DMS53 treated with DMSO at 0.1 percent for 48 hours (cell line): ENCODE measurements around the gene GMEB1.
"Not testable (repeated sequence)": the region's sequence is repeated elsewhere in the genome, so short reads cannot be mapped to it uniquely, and the experiment has no call there.

Source experiments
- DNase-seq: peaks from one replicate; lab custom pipeline; 2025; ENCODE audit not compliant: unreplicated experiment; lab: John Stamatoyannopoulos, UW

Gene GMEB1

DNA sequence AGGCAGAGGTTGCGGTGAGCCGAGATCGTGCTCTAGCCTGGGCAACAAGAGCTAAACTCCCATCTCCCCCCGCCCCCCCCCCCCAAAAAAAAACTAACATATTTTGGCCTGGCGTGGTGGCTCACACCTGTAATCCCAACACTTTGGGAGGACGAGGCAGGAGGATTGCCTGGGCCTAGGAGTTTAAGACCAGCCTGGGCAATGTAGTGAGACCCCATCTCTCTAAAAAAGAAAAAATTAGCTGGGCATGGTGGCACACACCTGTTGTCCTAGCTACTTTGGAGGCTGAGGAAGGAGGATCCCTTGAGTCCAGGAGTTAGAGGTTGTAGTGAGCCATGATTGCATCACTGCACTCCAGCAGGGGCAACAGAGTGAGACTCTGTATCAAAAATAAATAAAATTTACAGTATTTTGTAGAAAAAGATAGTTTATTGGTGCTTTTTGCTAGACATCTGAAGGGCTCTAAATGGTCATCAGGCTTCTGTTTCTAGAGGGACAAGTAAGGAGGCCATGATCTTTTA is 77.1 kb downstream of the GMEB1 start:
- DNase-seq = no peak

DNA sequence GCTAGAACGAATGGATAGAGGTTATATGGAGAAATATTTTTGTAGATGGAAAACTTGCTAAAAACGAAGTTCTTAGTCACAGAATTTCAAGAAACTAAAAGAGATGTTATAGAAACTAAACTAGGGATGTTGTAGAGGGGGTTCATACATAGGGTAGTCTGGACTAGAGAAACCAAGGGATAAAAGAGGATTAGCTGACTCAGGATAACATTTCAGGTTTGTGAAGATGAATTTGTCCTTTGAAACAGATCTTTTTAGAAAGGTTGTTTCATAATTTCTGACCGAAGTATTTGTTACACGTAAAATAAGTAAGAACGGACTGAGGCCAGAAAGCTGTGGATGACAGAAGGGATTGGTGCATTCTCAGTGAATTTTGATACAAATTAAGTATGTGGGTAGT is 81.7 kb downstream of the GMEB1 start:
- no peak for DNase-seq

DNA sequence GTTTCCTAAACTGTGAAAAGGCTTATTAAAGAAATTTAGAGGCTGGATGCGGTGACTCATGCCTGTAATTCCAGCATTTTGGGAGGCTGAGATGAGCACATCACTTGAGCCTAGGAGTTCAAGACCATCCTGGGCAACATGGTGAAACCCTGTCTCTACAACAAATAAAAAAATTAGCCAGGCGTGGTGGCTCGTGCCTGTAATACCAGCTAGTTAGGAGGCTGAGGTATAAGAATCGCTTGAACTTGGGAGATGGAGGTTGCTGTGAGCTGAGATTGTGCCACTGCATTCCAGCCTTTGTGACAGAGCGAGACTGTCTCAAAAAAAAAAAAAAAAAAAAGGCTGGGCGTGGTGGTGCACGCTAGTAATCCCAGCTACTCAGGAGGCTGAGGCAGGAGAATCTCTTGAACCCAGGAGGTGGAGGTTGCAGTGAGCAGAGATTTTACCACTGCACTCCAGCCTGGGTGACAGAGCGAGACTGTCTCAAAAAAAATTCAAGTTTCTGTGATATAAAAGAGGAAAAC is 82.2 kb downstream of the GMEB1 start:
- not testable (repeated sequence) for DNase-seq

DNA sequence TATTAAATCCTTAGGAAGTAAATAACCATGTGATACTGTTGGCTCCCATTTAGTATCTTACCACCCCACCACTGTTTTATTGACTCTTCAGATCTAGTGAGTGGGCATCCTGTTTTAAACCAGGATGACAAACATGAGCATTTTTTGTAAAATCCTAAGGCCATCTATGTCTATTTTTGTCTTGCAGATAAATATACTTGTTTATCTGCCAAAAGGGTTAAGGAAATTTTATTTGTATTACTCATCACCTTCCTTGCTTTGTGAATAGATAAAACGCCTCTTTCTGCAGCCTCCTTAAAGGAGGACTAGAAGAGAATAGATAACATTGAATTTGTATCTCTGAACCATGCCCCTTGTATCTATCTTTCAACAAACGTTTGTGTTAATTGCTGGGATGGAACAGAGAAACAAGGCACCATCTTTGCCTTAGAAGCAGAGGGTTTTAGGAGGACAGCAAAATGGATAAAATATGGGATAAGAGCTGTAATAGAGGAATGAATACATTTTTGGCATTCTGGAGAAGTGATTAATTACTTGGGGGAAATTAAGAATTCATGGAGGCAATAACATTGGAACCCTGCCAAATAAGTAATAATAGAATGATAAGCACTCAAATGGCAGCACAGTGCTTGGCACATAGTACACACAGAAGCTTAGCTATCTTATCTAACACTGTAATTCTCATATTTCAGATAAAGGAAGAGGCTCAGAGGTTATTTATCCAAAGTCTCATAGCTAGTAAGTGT is 82.9 kb downstream of the GMEB1 start:
- DNase-seq = no peak

DNA sequence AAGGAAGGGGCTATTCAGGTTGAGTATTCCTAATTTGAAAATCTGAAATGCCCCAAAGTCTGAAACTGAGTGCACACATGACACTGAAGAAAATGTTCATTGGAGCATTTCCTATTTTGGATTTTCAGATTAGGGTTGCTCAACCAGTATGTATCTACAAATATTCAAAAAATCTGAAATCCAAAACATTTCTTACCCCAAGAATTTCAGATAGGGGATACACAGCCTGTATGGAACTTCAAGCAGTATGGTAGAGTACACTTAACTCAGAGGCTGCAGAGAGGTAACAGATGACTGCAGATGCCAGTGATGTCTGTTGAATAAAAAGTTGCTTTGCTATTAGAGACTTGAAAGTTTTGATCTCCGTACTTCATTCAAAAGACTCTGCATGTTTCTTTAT is 87.1 kb downstream of the GMEB1 start:
- DNase-seq = no peak

DNA sequence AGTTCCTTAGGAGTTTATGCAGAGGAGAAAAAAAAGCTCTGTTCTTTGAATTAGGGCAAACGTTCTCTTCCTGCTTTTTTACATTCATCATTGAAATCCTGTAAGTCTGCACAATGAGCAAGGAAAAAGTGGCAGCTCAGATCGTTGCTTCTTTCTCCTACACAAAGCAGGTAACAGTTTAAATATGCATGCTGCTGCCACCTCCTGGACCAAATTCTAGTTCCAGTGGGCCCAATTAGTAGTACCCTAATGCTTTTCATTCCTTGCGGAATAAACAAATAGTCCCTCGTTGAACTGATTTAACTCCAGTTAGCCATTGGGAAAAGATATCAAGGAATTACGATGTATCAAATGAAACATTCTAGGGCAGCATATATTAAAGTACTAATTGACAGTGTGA is 88.3 kb downstream of the GMEB1 start:
- DNase-seq = no peak

DNA sequence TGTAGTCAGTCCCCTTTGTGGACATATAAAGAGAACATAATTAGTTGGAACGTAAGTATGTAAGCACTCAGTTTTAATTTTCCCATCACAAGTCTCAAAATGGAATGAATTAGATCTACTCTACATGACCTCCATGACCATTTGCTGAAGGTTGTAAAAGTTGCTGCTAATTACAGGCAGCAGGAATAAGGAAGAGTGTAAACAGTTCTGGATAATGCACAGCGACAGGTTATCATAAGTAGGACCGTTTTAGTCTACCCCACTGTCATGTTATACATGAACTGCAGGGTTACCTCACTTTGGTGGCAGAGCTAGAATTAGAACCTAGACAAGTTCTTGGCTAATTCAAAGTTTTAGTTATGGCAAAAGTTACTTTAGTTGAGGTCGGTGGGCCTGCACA is 89.8 kb downstream of the GMEB1 start:
- no peak for DNase-seq

DNA sequence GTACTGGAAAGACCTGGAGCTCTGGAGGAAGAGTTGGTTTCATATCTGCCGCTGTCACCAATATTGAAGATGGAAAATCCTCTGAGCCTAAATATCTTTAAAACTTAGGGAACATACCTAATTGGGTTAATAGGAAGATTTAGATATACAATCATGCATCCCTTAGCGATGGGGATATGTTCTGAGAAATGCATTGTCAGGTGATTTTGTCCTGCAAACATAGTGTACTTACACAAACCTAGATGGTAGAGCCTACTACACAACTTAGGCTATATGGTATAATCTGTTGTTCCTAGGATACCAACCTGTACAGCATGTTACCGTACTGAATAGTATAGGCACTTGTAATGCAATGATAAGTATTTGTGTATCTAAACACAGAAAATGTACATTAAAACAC is 90.7 kb downstream of the GMEB1 start:
- DNase-seq = no peak

DNA sequence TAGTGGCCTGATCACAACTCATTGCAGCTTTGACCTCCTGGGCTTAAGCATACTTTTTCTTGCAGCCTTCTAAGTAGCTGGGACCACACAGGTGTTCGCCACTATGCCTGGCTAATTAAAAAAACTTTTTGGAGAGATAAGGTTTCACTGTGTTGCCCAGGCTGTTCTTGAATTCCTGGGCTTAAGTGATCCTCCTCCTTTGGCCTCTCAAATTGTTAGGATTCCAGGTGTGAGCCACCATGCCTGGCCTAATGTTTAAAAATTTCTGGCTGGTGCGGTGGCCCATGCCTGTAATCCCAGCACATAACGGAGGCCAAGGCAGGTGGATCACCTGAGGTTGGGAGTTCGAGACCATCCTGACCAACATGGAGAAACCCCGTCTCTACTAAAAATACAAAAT is 92.6 kb downstream of the GMEB1 start:
- no peak for DNase-seq

DNA sequence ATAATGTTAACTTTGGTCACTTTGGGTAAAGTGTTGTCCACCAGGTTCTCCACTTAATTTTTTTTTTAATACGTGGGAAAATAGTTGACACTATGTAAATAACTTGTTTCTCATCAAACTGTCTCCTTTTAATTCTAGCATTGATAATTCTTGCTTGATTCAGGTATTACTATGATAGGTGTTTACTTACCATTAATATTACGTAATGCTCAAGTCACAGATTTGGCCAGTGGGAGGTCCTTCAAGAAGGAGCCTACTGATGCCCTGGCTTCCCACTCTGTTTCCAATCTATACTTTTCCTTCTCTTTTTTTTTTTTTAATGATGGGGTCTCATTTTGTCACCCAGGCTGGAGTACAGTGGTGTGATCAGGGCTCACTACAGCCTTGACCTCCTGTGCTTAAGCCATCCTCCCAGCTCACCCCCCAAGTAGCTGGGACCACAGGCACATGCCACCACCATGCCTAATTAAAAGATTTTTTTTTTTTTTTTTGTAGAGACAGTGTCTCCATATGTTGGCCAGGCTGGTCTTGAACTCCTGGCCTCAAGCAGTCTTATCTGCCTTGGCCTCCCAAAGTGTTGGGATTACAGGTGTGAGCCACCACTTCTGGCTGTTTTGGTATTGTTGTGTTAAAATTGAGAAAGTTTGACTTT is 98.1 kb downstream of the GMEB1 start:
- no peak for DNase-seq
